ENCODE measurements around the gene ZNG1E.
A peak's percentile ranks its signal among the peaks of the same experiment; 100 is the strongest.
"Not testable (repeated sequence)": the region's sequence is repeated elsewhere in the genome, so short reads cannot be mapped to it uniquely, and the experiment has no call there.

The ZNG1E gene

GRCh38 chr9:65675589-65676021 lies at the start of gene ZNG1E:
Gene ZNG1E (plus strand): TSS chr9:65675928. CDS start chr9:65675977, 49 bp downstream.
- DNase-seq, result peak; percentile 37

GRCh38 chr9:65673579-65673978 lies 2.1 kb upstream of the ZNG1E start:
- DNase-seq, ATAC-seq: not testable (repeated sequence)

More at GRCh38 chr9:65675589-65676021, at the start of gene ZNG1E:
- ATAC-seq, result not testable (repeated sequence)

- ATAC-seq, DNase-seq: not testable (repeated sequence)
These were observed 710 bp upstream of the ZNG1E start for GRCh38 chr9:65675018-65675417.

- peak; percentile 22 for DNase-seq
These were observed 661 bp downstream of the ZNG1E start for GRCh38 chr9:65676389-65676788.

GRCh38 chr9:65678533-65678932 lies 2.8 kb downstream of the ZNG1E start:
- ATAC-seq, DNase-seq: not testable (repeated sequence)

More at GRCh38 chr9:65676389-65676788, 661 bp downstream of the ZNG1E start:
- ATAC-seq, result not testable (repeated sequence)

- not testable (repeated sequence) for ATAC-seq, DNase-seq
These were observed 27.8 kb downstream of the ZNG1E start for GRCh38 chr9:65703550-65703949.

- not testable (repeated sequence) for DNase-seq, ATAC-seq
These were observed 38.7 kb downstream of the ZNG1E start for GRCh38 chr9:65714445-65714844.

- not testable (repeated sequence) for ATAC-seq, DNase-seq
These were observed 61.4 kb downstream of the ZNG1E start, which contains the start of gene FOXD4L4 for GRCh38 chr9:65737096-65737564. Gene FOXD4L4 (plus strand): TSS chr9:65737146. CDS start chr9:65737146, 0 bp downstream.

- not testable (repeated sequence) for ATAC-seq, DNase-seq
These were observed 62.4 kb downstream of the ZNG1E start for GRCh38 chr9:65738133-65738532.

Measured in stimulated activated naive CD8-positive, alpha-beta T cell treated with anti-CD3 and anti-CD28 coated beads, Interleukin-15, Interleukin-2, amounts not matched to agents 100 U/mL and 50 U/mL, for 24 hours (primary cell).